HepG2 (cell line): ENCODE results near the gene PLEKHG5. TPM values are rescaled to one million over a fixed set of nuclear protein-coding genes. Genes with fewer than 3 reads are reported as not detected.

ENCODE experiments used
- ATAC-seq: fragments of 200-7000 bp; cut with Tn5 transposase; 3 replicates; pipeline ENCODE4 v1.9.1; 2020; ENCODE audit warnings: mild to moderate bottlenecking, moderate library complexity
- BruUV-seq: library from RNA; stranded (reverse); fragments of 400-500 nt; replicated peaks from 2 replicates; lab custom pipeline; 2021; lab: Mats Ljungman, UMichigan
- CTCF ChIA-PET: fragments of 300-600 bp; formaldehyde crosslinking; extraction: SDS; loops from one replicate; lab custom pipeline; 2021; ENCODE audit warnings: low total read pairs, inconsistent platforms, low intra/inter-chr PET ratio; lab: Yijun Ruan, JAX
- POLR2A ChIA-PET: fragments of 350-600 bp; sonication (Branson Sonifier 250); formaldehyde crosslinking; loops from one replicate; lab custom pipeline; 2020; ENCODE audit warnings: antibody characterized with exemption, inconsistent platforms; lab: Yijun Ruan, JAX
- DNase-seq: peaks from one replicate; pipeline ENCODE4 v3.0.0-alpha.2; 2015; ENCODE audit warnings: low spot score
- FAIRE-seq: peaks from 3 replicates; lab custom pipeline; 2011; peaks lifted over from hg19 to GRCh38; lab: Jason Lieb, UNC
- H2AFZ ChIP-seq: one replicate; pipeline ENCODE4 v1.6.1; 2011; ENCODE audit warnings: low read length, inconsistent platforms
- H3K27ac ChIP-seq: fragments of 300-600 bp; 3 replicates; pipeline ENCODE4 v1.8.0; 2011; ENCODE audit warnings: mixed run types, mild to moderate bottlenecking, mixed read lengths, low read length, inconsistent platforms; ENCODE audit not compliant: insufficient read depth; ENCODE audit errors: extremely low read length
- H3K27me3 ChIP-seq, 2 experiments: fragments of 200-600 bp in 1 of 2; 2 replicates in 1 of 2; 3 replicates in 1 of 2; pipeline versions ENCODE4 v1.6.0 to v1.8.0; 2011; ENCODE audit warnings: low read length in 2 of 2, mild to moderate bottlenecking in 2 of 2, moderate library complexity in 2 of 2, inconsistent platforms in 1 of 2; ENCODE audit not compliant: insufficient read depth in 2 of 2, control insufficient read depth in 1 of 2
- H3K36me3 ChIP-seq, 2 experiments: fragments of 200-600 bp in 1 of 2; replicated peaks in 1 of 2; 2 replicates in 1 of 2; 3 replicates in 1 of 2; pipeline versions ENCODE4 v1.5.1 to v1.8.0; 2011; ENCODE audit warnings: low read length in 2 of 2, inconsistent platforms in 1 of 2; ENCODE audit not compliant: insufficient read depth in 2 of 2, control insufficient read depth in 1 of 2
- H3K4me1 ChIP-seq: 2 replicates; pipeline ENCODE4 v1.5.1; 2012; ENCODE audit warnings: low read length, inconsistent platforms; ENCODE audit not compliant: insufficient read depth
- H3K4me2 ChIP-seq: 2 replicates; pipeline ENCODE4 v1.6.0; 2011; ENCODE audit warnings: low read depth, low read length, inconsistent platforms
- H3K4me3 ChIP-seq, 3 experiments: fragments of 200-600 bp in 1 of 3; sonication (generic), shearing (Covaris generic) in 1 of 3; replicated peaks in 1 of 3; 2 replicates each; pipeline ENCODE4 v1.5.1; 2011 to 2016; ENCODE audit warnings: low read length in 3 of 3, inconsistent platforms in 2 of 3, low read depth in 2 of 3, mild to moderate bottlenecking in 2 of 3, control low read depth in 1 of 3, mixed read lengths in 1 of 3; ENCODE audit not compliant: insufficient read depth in 1 of 3
- H3K79me2 ChIP-seq: one replicate; pipeline ENCODE4 v1.6.1; 2011; ENCODE audit warnings: low read length, inconsistent platforms; ENCODE audit not compliant: insufficient read depth
- H3K9ac ChIP-seq: 2 replicates; pipeline ENCODE4 v1.6.0; 2011; ENCODE audit warnings: mild to moderate bottlenecking, low read depth, low read length, inconsistent platforms; ENCODE audit not compliant: insufficient read depth
- H3K9me3 ChIP-seq: 2 replicates; pipeline ENCODE4 v1.5.1; 2012; ENCODE audit warnings: mild to moderate bottlenecking, low read length
- H4K20me1 ChIP-seq: 2 replicates; pipeline ENCODE4 v1.6.0; 2011; ENCODE audit warnings: inconsistent platforms, mild to moderate bottlenecking, low read length, moderate library complexity; ENCODE audit not compliant: insufficient read depth
- ASH2L ChIP-seq: fragments of 300-600, 200-600 bp; sonication (generic); IDR thresholded peaks from 2 replicates; pipeline ENCODE4 v1.7.0; 2017; ENCODE audit warnings: low read depth, mild to moderate bottlenecking, moderate library complexity, mixed read lengths, low read length; ENCODE audit not compliant: insufficient read length
- E2F5 ChIP-seq: sonication (generic); formaldehyde crosslinking; conservative IDR thresholded peaks from 2 replicates; pipeline ENCODE4 v1.4.0; 2020; ENCODE audit warnings: missing genetic modification reagents
- HMGA1 ChIP-seq: sonication (generic); formaldehyde crosslinking; conservative IDR thresholded peaks from 2 replicates; pipeline ENCODE4 v1.4.0; 2020; ENCODE audit warnings: missing genetic modification reagents
- KLF13 ChIP-seq: sonication (generic); formaldehyde crosslinking; IDR thresholded peaks from 2 replicates; pipeline ENCODE4 v1.4.0; 2020; ENCODE audit warnings: mild to moderate bottlenecking, missing genetic modification reagents
- LCORL ChIP-seq, 2 experiments: fragments of 450-650 bp in 1 of 2; sonication (generic) in 1 of 2; formaldehyde crosslinking in 1 of 2; IDR thresholded peaks; 2 replicates each; pipeline versions ENCODE4 v1.5.0 to v1.6.1; 2017 to 2020; ENCODE audit warnings: antibody characterized with exemption in 1 of 2, missing genetic modification reagents in 1 of 2
- MEIS2 ChIP-seq: sonication (generic); formaldehyde crosslinking; IDR thresholded peaks from 2 replicates; pipeline ENCODE4 v1.9.0; 2021; ENCODE audit warnings: mild to moderate bottlenecking, missing genetic modification reagents
- NFIB ChIP-seq: sonication (generic); formaldehyde crosslinking; IDR thresholded peaks from 2 replicates; pipeline ENCODE4 v1.9.0; 2021; ENCODE audit warnings: missing genetic modification reagents, mild to moderate bottlenecking, borderline replicate concordance
- SATB2 ChIP-seq: sonication (generic); formaldehyde crosslinking; IDR thresholded peaks from 2 replicates; pipeline ENCODE4 v1.5.0; 2020; ENCODE audit warnings: missing genetic modification reagents
- SIN3A ChIP-seq: IDR thresholded peaks from 2 replicates; pipeline ENCODE4 v1.6.1; 2011; ENCODE audit warnings: low read depth, mild to moderate bottlenecking, control low read depth, low read length, borderline replicate concordance
- TGIF2 ChIP-seq: IDR thresholded peaks from 2 replicates; pipeline ENCODE4 v1.6.1; 2016; ENCODE audit warnings: control low read depth, missing compliant biosample characterization
- ZBTB34 ChIP-seq: sonication (generic); formaldehyde crosslinking; IDR thresholded peaks from 2 replicates; pipeline ENCODE4 v1.8.0; 2022; ENCODE audit warnings: mild to moderate bottlenecking, missing genetic modification reagents
- ZNF263 ChIP-seq: sonication (generic); formaldehyde crosslinking; IDR thresholded peaks from 2 replicates; pipeline ENCODE4 v1.4.0; 2020; ENCODE audit warnings: missing genetic modification reagents
- ZNF33B ChIP-seq: sonication (generic); formaldehyde crosslinking; IDR thresholded peaks from 2 replicates; pipeline ENCODE4 v1.5.1; 2020; ENCODE audit warnings: mild to moderate bottlenecking, missing genetic modification reagents
- ZNF777 ChIP-seq: sonication (generic); formaldehyde crosslinking; IDR thresholded peaks from 2 replicates; pipeline ENCODE4 v1.4.0; 2020; ENCODE audit warnings: missing genetic modification reagents
- ZNF782 ChIP-seq: sonication (generic); formaldehyde crosslinking; IDR thresholded peaks from 2 replicates; pipeline ENCODE4 v1.4.0; 2020; ENCODE audit warnings: missing genetic modification reagents, mild to moderate bottlenecking, borderline replicate concordance
- ZSCAN25 ChIP-seq: sonication (generic); formaldehyde crosslinking; IDR thresholded peaks from 2 replicates; pipeline ENCODE4 v1.8.0; 2022; ENCODE audit warnings: mild to moderate bottlenecking, missing genetic modification reagents
- WGBS: methylation state at CpG from one replicate; pipeline ENCODE4 v1.1.6; 2017; ENCODE audit warnings: low lambda C conversion rate; 5-methylcytosine and 5-hydroxymethylcytosine counted together
- in situ Hi-C: cut with HindIII; loops from 2 replicates; pipeline ENCODE4 v1.10.0; 2017; ENCODE audit warnings: low pct_unique_long_range_greater_than_20kb; ENCODE audit not compliant: extremely low pct_ligation_motif_present
- intact Hi-C: fragments of 100-400 bp; cut with micrococcal nuclease; formaldehyde crosslinking; loops from one replicate; pipeline ENCODE4 v1.10.0; 2022; ENCODE audit not compliant: unreplicated experiment
- polyA plus RNA-seq, 8 experiments: library from polyadenylated mRNA; depleted of rRNA in 3 of 8; stranded (reverse) in 7 of 8; unstranded in 1 of 8; fragments of >200 nt; fragmentation: Illumina TruSeq in 4 of 8; extraction: Trizol in 4 of 8; gene quantifications; 2 replicates each; pipeline versions ENCODE4 v1.2.1 to v1.2.3, GENCODE V29; 2011 to 2016; ENCODE audit warnings: low read depth in 4 of 8, missing spikeins in 1 of 8, mixed read lengths in 1 of 8; ENCODE audit not compliant: insufficient read depth in 1 of 8
- total RNA-seq, 5 experiments: library from RNA; depleted of rRNA; stranded (reverse); fragments of >200 nt; fragmentation: Illumina TruSeq; extraction: Trizol; gene quantifications; 2 replicates each; pipeline ENCODE4 v1.2.3, GENCODE V29; 2016; ENCODE audit warnings: low read depth in 1 of 5
- TF ChIP-seq, protein P1 (sequence below): sonication (generic); formaldehyde crosslinking; IDR thresholded peaks from 2 replicates; pipeline ENCODE4 v1.4.0; 2020; ENCODE audit warnings: missing genetic modification reagents
- TF ChIP-seq, protein P2 (sequence below): sonication (generic); formaldehyde crosslinking; IDR thresholded peaks from 2 replicates; pipeline ENCODE4 v1.5.1; 2020; ENCODE audit warnings: mild to moderate bottlenecking, missing genetic modification reagents, moderate library complexity

Gene PLEKHG5
- total and polyA plus RNA-seq, 2 of the 13 experiments (the other 11 are each of a cell fraction or from before 2014, with no cell fraction given): 1.9 to 3.5 TPM

- CTCF ChIA-PET: no interaction called here
- Histone ChIP-seq H3K36me3 (no peaks in the 10 kb centered on the region), H3K9ac (no peak overlapping the region), H3K27ac (no peak overlapping the region), H3K4me1 (peaks cover 28% of the 10 kb centered on the region), H2AFZ (no peak overlapping the region), H3K4me2 (no peak overlapping the region), H3K79me2 (no peaks in the 10 kb centered on the region), H3K27me3 (peaks cover 0 to 3% of the 10 kb centered on the region in 2 experiments; a peak in 1 of 5 replicates), H3K4me3 (no peak overlapping the region), H3K9me3 (no peaks in the 10 kb centered on the region), H4K20me1 (no peaks in the 10 kb centered on the region)
- DNase-seq: no peak
- POLR2A ChIA-PET: no interaction called here
- no TSS peak for BruUV-seq
- ATAC-seq: no peak
- 88% methylated on average over 7 of the region's 7 CpGs for WGBS
- intact Hi-C loops (no loop called here), in situ Hi-C loops (loop anchor here (5.0 to 25.0 kb wide), 2 partner anchors 44 to 729 kb away; no protein-coding TSS in a partner anchor)
- no peak for FAIRE-seq
- TF ChIP-seq ZBTB34 (no peak), TGIF2 (CRISPR knock-in tag) (no peak), ZNF782 (CRISPR knock-in tag) (no peak), SIN3A (no peak), ZSCAN25 (CRISPR knock-in tag) (no peak), HMGA1 (no peak), SATB2 (CRISPR knock-in tag) (no peak), ZNF263 (no peak), MEIS2 (CRISPR knock-in tag) (no peak), LCORL (IDR thresholded peaks at IDR 0.05) (no peak), LCORL (CRISPR knock-in tag; IDR thresholded peaks at IDR 0.05) (no peak), ZNF777 (CRISPR knock-in tag) (no peak), NFIB (no peak), KLF13 (no peak), ZNF33B (CRISPR knock-in tag) (no peak), E2F5 (no peak), ASH2L (no peak)
- TF ChIP-seq, protein P1, sequence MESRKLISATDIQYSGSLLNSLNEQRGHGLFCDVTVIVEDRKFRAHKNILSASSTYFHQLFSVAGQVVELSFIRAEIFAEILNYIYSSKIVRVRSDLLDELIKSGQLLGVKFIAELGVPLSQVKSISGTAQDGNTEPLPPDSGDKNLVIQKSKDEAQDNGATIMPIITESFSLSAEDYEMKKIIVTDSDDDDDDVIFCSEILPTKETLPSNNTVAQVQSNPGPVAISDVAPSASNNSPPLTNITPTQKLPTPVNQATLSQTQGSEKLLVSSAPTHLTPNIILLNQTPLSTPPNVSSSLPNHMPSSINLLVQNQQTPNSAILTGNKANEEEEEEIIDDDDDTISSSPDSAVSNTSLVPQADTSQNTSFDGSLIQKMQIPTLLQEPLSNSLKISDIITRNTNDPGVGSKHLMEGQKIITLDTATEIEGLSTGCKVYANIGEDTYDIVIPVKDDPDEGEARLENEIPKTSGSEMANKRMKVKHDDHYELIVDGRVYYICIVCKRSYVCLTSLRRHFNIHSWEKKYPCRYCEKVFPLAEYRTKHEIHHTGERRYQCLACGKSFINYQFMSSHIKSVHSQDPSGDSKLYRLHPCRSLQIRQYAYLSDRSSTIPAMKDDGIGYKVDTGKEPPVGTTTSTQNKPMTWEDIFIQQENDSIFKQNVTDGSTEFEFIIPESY: no peak
- TF ChIP-seq, protein P2, sequence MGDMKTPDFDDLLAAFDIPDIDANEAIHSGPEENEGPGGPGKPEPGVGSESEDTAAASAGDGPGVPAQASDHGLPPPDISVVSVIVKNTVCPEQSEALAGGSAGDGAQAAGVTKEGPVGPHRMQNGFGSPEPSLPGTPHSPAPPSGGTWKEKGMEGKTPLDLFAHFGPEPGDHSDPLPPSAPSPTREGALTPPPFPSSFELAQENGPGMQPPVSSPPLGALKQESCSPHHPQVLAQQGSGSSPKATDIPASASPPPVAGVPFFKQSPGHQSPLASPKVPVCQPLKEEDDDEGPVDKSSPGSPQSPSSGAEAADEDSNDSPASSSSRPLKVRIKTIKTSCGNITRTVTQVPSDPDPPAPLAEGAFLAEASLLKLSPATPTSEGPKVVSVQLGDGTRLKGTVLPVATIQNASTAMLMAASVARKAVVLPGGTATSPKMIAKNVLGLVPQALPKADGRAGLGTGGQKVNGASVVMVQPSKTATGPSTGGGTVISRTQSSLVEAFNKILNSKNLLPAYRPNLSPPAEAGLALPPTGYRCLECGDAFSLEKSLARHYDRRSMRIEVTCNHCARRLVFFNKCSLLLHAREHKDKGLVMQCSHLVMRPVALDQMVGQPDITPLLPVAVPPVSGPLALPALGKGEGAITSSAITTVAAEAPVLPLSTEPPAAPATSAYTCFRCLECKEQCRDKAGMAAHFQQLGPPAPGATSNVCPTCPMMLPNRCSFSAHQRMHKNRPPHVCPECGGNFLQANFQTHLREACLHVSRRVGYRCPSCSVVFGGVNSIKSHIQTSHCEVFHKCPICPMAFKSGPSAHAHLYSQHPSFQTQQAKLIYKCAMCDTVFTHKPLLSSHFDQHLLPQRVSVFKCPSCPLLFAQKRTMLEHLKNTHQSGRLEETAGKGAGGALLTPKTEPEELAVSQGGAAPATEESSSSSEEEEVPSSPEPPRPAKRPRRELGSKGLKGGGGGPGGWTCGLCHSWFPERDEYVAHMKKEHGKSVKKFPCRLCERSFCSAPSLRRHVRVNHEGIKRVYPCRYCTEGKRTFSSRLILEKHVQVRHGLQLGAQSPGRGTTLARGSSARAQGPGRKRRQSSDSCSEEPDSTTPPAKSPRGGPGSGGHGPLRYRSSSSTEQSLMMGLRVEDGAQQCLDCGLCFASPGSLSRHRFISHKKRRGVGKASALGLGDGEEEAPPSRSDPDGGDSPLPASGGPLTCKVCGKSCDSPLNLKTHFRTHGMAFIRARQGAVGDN (CRISPR knock-in tag): no peak
These were observed 7.7 kb downstream of the PLEKHG5 start for GRCh38 chr1:6483761-6484117.
